Neural cell (in vitro differentiated cells): Measurements from ENCODE around the gene TBL1X.

Source experiments
- EP300 ChIP-seq: fragments of 450-650 bp; conservative IDR thresholded peaks from 2 replicates; pipeline ENCODE4 v1.6.1; 2014; ENCODE audit warnings: antibody characterized with exemption, mild to moderate bottlenecking, moderate library complexity; ENCODE audit not compliant: poor library complexity, severe bottlenecking
- EZH2 ChIP-seq: fragments of 200-600, 300-800 bp; shearing (Covaris generic), sonication (generic); IDR thresholded peaks from 2 replicates; pipeline ENCODE4 v1.6.1; 2014; ENCODE audit warnings: antibody characterized with exemption, low read length, borderline replicate concordance, mild to moderate bottlenecking; ENCODE audit not compliant: insufficient read depth, poor library complexity, severe bottlenecking
- POLR2AphosphoS5 ChIP-seq: IDR thresholded peaks from 2 replicates; pipeline ENCODE4 v1.6.1; 2012
- TAF1 ChIP-seq: IDR thresholded peaks from 2 replicates; pipeline ENCODE4 v1.6.1; 2012; ENCODE audit warnings: low read depth
- TF ChIP-seq, protein P1 (sequence below): fragments of 450-650 bp; IDR thresholded peaks from 2 replicates; pipeline ENCODE4 v1.5.1; 2014; ENCODE audit warnings: antibody characterized with exemption, mild to moderate bottlenecking, moderate library complexity; ENCODE audit not compliant: poor library complexity, severe bottlenecking

DNA sequence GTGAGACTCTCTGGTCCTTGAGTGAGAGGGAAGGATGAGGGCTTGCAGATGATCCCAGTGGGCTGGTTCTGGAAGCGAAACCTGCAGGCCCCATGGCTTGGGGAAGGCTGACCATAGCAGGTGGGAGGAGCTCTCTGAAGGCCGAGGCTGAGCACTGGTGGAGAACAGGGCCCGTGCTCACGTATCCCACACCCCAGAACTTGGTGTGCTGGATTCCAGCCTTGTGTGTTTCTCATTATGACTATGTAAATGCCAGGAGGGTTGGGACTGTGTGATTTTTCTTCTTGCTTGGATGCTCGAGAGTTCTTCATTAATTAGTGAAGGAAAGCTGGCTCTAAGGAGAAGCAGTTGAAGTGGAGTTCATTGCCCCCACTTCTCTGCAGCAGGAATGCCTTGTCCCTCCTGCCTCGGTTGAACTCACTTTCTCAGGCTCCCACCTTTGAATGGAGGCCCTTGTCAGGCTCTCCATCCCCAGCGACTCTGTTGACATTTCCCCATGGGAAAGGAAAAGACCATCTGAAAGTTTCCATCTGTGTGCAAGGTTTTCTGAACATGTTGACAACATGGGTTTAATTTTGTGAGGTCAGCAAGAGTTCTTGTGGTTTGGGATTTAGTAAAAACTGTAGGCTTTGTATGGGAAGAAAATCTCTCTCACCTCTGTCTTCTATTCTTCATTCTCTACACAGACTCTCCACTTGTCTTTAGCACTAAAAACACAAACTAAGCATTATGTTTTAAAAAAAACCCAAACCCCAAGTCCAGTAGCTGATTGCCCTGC, 57.7 kb downstream of the TBL1X start:
- TF ChIP-seq TAF1, result no peak
- TF ChIP-seq, protein P1, sequence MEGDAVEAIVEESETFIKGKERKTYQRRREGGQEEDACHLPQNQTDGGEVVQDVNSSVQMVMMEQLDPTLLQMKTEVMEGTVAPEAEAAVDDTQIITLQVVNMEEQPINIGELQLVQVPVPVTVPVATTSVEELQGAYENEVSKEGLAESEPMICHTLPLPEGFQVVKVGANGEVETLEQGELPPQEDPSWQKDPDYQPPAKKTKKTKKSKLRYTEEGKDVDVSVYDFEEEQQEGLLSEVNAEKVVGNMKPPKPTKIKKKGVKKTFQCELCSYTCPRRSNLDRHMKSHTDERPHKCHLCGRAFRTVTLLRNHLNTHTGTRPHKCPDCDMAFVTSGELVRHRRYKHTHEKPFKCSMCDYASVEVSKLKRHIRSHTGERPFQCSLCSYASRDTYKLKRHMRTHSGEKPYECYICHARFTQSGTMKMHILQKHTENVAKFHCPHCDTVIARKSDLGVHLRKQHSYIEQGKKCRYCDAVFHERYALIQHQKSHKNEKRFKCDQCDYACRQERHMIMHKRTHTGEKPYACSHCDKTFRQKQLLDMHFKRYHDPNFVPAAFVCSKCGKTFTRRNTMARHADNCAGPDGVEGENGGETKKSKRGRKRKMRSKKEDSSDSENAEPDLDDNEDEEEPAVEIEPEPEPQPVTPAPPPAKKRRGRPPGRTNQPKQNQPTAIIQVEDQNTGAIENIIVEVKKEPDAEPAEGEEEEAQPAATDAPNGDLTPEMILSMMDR, result no peak
- TF ChIP-seq POLR2AphosphoS5, result no peak
- no peak for TF ChIP-seq EZH2
- TF ChIP-seq EP300, result no peak
